ENCODE data around the gene KRTAP20-1. TPM values are rescaled to one million over a fixed set of nuclear protein-coding genes. Genes with fewer than 3 reads are reported as not detected.

KRTAP20-1 gene
- total RNA-seq, 6 experiments from 2014 or later: not detected

DNA sequence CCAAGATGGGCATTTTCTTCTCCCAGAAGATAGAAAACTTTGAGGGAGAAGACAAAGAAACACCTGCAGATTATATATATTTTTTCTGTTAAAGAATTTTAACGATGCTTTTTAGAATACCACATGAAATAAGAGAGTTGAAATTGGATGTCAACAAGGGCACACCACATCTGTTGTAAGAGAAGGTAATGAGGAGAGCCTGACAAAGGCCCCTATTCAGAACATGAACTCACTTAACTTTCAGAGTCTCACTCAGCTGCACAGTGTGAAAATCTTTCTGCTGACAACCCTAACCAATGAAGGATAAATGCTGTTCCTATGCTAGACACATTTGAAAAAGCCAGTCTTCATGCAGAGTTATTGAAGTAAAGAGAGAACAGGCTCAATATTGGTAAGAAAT, 33.4 kb upstream of the KRTAP20-1 start:
- Histone ChIP-seq H3K36me3 (no peaks in the 10 kb centered on the region), H3K9me3 (no peaks in the 10 kb centered on the region), H3K27ac (no peak overlapping the region), H3K4me1 (no peaks in the 10 kb centered on the region), H3K4me3 (no peak overlapping the region), H3K27me3 (no peaks in the 10 kb centered on the region)
- no peak for DNase-seq
- WGBS (ENCODE audit: insufficient coverage, low coverage, low lambda C conversion rate, missing lambda C conversion rate): 50% methylated on average over 1 of the region's 1 CpG
- ATAC-seq: no peak
- intact Hi-C loops (cut with DNase I): no loop called here
- TF ChIP-seq CTCF (IDR thresholded peaks at IDR 0.05) (no peak), POLR2A (IDR thresholded peaks at IDR 0.05) (no peak)

GRCh38 chr21:30590297-30590696, 25.9 kb upstream of the KRTAP20-1 start, which contains the start of gene KRTAP22-2:
TSS of gene KRTAP22-2 (minus strand) at chr21:30590397.
- no peak for ATAC-seq
- no peak for DNase-seq
- no peaks in the 10 kb centered on the region for H3K9me3 ChIP-seq
- TF ChIP-seq CTCF (IDR thresholded peaks at IDR 0.05) (no peak), POLR2A (IDR thresholded peaks at IDR 0.05) (no peak)
- no peaks in the 10 kb centered on the region for H3K36me3 ChIP-seq
- no peak within 1 kb of the TSS for H3K27ac ChIP-seq
- no peaks in the 10 kb centered on the region for H3K4me1 ChIP-seq
- no peaks in the 10 kb centered on the region for H3K27me3 ChIP-seq
- intact Hi-C loops (cut with DNase I): no loop called here
- H3K4me3 ChIP-seq: no peak within 1 kb of the TSS

DNA sequence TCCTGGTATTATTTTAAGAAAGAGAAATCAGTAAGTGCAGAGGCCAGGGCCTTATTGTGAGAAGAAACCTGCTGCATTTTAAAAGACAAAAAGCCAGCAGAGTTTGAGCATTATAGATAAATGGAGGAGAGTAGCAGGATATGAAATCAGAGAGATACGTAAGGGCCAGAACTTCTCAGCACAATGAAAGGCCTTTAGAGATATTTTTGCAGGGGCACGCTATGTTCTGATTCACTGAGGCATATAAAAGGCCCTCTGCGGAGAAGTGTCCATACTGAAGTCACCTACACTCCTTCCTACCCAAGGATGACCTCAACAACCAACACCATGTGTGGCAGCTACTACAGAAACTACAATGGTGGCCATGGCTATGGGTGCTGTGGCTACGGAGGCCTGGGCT, 24.1 kb upstream of the KRTAP20-1 start, which contains the start of gene KRTAP6-3:
Gene KRTAP6-3 (plus strand): TSS at position 301 of the 400 bp plus-strand sequence. CDS start 6 bp downstream, at position 307.
- intact Hi-C loops (cut with DNase I): no loop called here
- no peak for TF ChIP-seq POLR2A (IDR thresholded peaks at IDR 0.05)
- TF ChIP-seq CTCF (IDR thresholded peaks at IDR 0.05): no peak
- H3K27me3 ChIP-seq: no peaks in the 10 kb centered on the region

GRCh38 chr21:30598802-30599201, 17.4 kb upstream of the KRTAP20-1 start, which contains the start of gene KRTAP6-2:
TSS of gene KRTAP6-2 (minus strand) at chr21:30598902. CDS start at chr21:30598874, 28 bp downstream.
- DNase-seq (no peak), ATAC-seq (no peak)
- Histone ChIP-seq H3K27me3 (no peaks in the 10 kb centered on the region), H3K4me3 (no peak within 1 kb of the TSS), H3K36me3 (no peaks in the 10 kb centered on the region), H3K9me3 (no peaks in the 10 kb centered on the region), H3K27ac (no peak within 1 kb of the TSS), H3K4me1 (no peaks in the 10 kb centered on the region)
- intact Hi-C loops (cut with DNase I): no loop called here
- WGBS (ENCODE audit: insufficient coverage, low coverage, low lambda C conversion rate, missing lambda C conversion rate): no CpG with 5 or more reads among the region's 6 CpGs
- TF ChIP-seq POLR2A (IDR thresholded peaks at IDR 0.05) (no peak), CTCF (IDR thresholded peaks at IDR 0.05) (no peak)

More for the DNA sequence above, 24.1 kb upstream of the KRTAP20-1 start, which contains the start of gene KRTAP6-3:
- no peak within 1 kb of the TSS for H3K4me3 ChIP-seq
- no peaks in the 10 kb centered on the region for H3K9me3 ChIP-seq
- ATAC-seq (no peak), DNase-seq (no peak)
- 79% methylated on average over 3 of the region's 4 CpGs for whole genome bisulfite sequencing (ENCODE audit: insufficient coverage, low coverage, low lambda C conversion rate, missing lambda C conversion rate)
- H3K4me1 ChIP-seq: no peaks in the 10 kb centered on the region
- H3K36me3 ChIP-seq: no peaks in the 10 kb centered on the region
- no peak within 1 kb of the TSS for H3K27ac ChIP-seq

GRCh38 chr21:30600787-30601186, 15.4 kb upstream of the KRTAP20-1 start, which contains the start of gene KRTAP22-1:
TSS of gene KRTAP22-1 (plus strand) at chr21:30601087.
- H3K4me3 ChIP-seq: no peak within 1 kb of the TSS
- H3K36me3 ChIP-seq: no peaks in the 10 kb centered on the region
- H3K9me3 ChIP-seq: no peaks in the 10 kb centered on the region
- intact Hi-C loops (cut with DNase I): no loop called here
- no peak within 1 kb of the TSS for H3K27ac ChIP-seq
- ATAC-seq (no peak), DNase-seq (no peak)
- WGBS (ENCODE audit: insufficient coverage, low coverage, low lambda C conversion rate, missing lambda C conversion rate): 17% methylated on average over 1 of the region's 1 CpG
- H3K27me3 ChIP-seq: no peaks in the 10 kb centered on the region
- TF ChIP-seq CTCF (IDR thresholded peaks at IDR 0.05) (no peak), POLR2A (IDR thresholded peaks at IDR 0.05) (no peak)
- no peaks in the 10 kb centered on the region for H3K4me1 ChIP-seq

Measured in right lobe of liver (tissue), 6 donors.